ENCODE data around the gene NFATC2.

NFATC2 gene

DNA sequence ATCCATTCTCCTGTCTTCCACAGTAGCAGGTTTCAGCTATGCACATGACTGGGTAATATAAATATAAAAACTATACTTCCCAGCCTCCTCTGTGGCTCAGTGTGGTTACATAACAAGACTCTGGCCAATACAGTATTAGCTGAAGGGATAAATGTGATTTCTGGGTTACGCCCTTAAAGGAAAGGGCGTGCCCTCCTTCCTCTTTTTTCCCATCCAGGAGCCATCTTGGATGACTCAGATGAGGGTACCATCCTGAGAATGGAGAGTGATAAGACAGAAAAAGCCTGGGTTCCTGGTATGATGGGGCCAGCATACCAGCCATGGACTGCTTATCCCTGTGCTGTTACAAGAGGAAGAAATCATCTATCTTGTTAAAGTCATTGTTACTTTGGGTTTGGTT lies 123.3 kb downstream of the NFATC2 start:
- H3K4me1 ChIP-seq (ENCODE audit: low read length) = peaks cover 55% of the 10 kb centered on the region
- no peak overlapping the region for H3K4me2 ChIP-seq (ENCODE audit: low read length)

DNA sequence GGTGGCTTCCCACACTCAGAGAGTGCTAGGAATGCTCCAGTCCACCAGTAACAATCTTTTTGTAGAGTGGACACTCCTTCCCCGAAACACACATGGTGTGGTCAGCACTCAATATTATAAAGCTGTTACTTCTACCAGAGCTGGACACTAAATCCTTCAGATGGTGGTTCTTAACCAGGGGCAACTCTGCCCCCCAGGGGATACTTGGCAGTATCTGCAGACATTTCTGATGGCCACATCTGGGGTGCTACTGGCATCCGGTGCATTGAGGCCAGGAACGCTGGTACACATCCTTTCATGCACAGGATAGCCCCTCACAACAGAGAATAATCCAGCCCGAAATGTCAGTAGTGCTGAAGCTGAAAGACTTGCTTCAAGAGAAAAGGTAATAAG lies 124.4 kb downstream of the NFATC2 start:
- Histone ChIP-seq H2AFZ (ENCODE audit: low read depth, low read length) (no peak overlapping the region), H3K27ac (ENCODE audit: low read length) (no peak overlapping the region), H3K9ac (ENCODE audit: low read length) (no peak overlapping the region), H3K9me3 (ENCODE audit: insufficient read depth, low read length) (no peaks in the 10 kb centered on the region), H3K4me1 (ENCODE audit: low read length) (peaks cover 55% of the 10 kb centered on the region), H3K4me3 (ENCODE audit: low read length) (no peak overlapping the region), H3K79me2 (ENCODE audit: low read length) (peaks cover 29% of the 10 kb centered on the region), H3K4me2 (ENCODE audit: low read length) (no peak overlapping the region), H3K27me3 (ENCODE audit: low read depth, low read length) (no peaks in the 10 kb centered on the region), H3K36me3 (replicated peaks; ENCODE audit: low read depth, low read length) (peaks cover 60% of the 10 kb centered on the region), H4K20me1 (ENCODE audit: insufficient read depth, low read length) (no peaks in the 10 kb centered on the region)
- TF ChIP-seq, protein P1, sequence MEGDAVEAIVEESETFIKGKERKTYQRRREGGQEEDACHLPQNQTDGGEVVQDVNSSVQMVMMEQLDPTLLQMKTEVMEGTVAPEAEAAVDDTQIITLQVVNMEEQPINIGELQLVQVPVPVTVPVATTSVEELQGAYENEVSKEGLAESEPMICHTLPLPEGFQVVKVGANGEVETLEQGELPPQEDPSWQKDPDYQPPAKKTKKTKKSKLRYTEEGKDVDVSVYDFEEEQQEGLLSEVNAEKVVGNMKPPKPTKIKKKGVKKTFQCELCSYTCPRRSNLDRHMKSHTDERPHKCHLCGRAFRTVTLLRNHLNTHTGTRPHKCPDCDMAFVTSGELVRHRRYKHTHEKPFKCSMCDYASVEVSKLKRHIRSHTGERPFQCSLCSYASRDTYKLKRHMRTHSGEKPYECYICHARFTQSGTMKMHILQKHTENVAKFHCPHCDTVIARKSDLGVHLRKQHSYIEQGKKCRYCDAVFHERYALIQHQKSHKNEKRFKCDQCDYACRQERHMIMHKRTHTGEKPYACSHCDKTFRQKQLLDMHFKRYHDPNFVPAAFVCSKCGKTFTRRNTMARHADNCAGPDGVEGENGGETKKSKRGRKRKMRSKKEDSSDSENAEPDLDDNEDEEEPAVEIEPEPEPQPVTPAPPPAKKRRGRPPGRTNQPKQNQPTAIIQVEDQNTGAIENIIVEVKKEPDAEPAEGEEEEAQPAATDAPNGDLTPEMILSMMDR (IDR thresholded peaks at IDR 0.05; ENCODE audit: low read depth, low read length) = peak; percentile 22
- no peak for TF ChIP-seq EZH2phosphoT487 (IDR thresholded peaks at IDR 0.05; ENCODE audit: low read depth)

More for the DNA sequence above, 123.3 kb downstream of the NFATC2 start:
- no peak overlapping the region for H2AFZ ChIP-seq (ENCODE audit: low read depth, low read length)
- peaks cover 8% of the 10 kb centered on the region for H4K20me1 ChIP-seq (ENCODE audit: insufficient read depth, low read length)
- H3K79me2 ChIP-seq (ENCODE audit: low read length) = peaks cover 20% of the 10 kb centered on the region
- H3K27ac ChIP-seq (ENCODE audit: low read length) = no peak overlapping the region
- no peak overlapping the region for H3K9ac ChIP-seq (ENCODE audit: low read length)
- TF ChIP-seq, protein P1 (IDR thresholded peaks at IDR 0.05; ENCODE audit: low read depth, low read length) = no peak
- TF ChIP-seq EZH2phosphoT487 (IDR thresholded peaks at IDR 0.05; ENCODE audit: low read depth) = no peak
- H3K27me3 ChIP-seq (ENCODE audit: low read depth, low read length) = no peaks in the 10 kb centered on the region
- H3K36me3 ChIP-seq (replicated peaks; ENCODE audit: low read depth, low read length) = peaks cover 58% of the 10 kb centered on the region
- H3K4me3 ChIP-seq (ENCODE audit: low read length) = no peak overlapping the region
- H3K9me3 ChIP-seq (ENCODE audit: insufficient read depth, low read length) = no peaks in the 10 kb centered on the region

DNA sequence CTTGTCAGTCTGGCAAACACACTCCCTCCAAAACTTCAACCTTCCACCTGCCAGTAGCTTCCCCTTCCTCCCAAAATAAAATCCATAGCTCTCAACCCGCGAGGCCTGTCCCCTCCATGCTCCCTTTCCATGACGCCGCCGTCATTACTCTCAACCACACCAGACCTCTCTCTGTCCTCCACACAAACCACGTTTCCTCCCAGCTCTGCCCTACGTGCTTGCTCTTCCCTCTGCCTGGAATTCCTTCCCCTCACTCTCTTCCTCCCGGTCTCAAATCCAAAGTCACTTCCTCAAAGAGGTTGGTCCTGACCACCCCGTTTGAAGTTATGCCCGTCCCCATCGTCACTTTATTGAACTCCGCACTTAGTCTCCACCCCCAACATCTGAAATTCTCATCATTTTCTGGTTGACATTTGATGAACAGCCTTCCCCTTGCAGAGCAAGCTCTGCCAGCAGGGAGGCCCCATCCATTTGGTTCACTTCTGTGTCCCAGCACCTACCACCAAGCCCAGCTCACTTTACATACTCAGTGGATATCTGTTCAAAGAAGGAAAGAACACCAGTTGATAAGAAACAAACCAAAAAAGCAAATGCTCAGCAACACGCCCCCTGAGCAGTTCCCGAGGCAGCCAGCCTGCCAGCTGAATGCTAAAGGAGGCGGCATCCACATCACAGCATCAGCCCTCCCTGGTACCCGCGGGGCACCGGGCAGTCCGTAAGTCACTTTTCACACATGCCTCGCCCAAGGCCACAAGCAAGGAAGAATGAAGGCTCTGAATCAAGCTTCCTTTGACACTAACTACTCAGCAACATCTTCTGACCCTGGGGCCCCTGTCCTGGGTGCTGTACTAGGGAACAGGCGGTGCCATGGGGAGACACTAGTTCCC lies 125.0 kb downstream of the NFATC2 start:
- Histone ChIP-seq H3K27me3 (ENCODE audit: low read depth, low read length) (no peaks in the 10 kb centered on the region), H3K79me2 (ENCODE audit: low read length) (peaks cover 32% of the 10 kb centered on the region), H3K27ac (ENCODE audit: low read length) (no peak overlapping the region), H3K9me3 (ENCODE audit: insufficient read depth, low read length) (no peaks in the 10 kb centered on the region), H4K20me1 (ENCODE audit: insufficient read depth, low read length) (no peaks in the 10 kb centered on the region), H2AFZ (ENCODE audit: low read depth, low read length) (no peak overlapping the region), H3K4me3 (ENCODE audit: low read length) (no peak overlapping the region), H3K4me2 (ENCODE audit: low read length) (no peak overlapping the region), H3K9ac (ENCODE audit: low read length) (no peak overlapping the region), H3K4me1 (ENCODE audit: low read length) (peaks cover 50% of the 10 kb centered on the region), H3K36me3 (replicated peaks; ENCODE audit: low read depth, low read length) (peaks cover 64% of the 10 kb centered on the region)
- TF ChIP-seq, protein P1 (IDR thresholded peaks at IDR 0.05; ENCODE audit: low read depth, low read length) = no peak
- TF ChIP-seq EZH2phosphoT487 (IDR thresholded peaks at IDR 0.05; ENCODE audit: low read depth) = no peak

DNA sequence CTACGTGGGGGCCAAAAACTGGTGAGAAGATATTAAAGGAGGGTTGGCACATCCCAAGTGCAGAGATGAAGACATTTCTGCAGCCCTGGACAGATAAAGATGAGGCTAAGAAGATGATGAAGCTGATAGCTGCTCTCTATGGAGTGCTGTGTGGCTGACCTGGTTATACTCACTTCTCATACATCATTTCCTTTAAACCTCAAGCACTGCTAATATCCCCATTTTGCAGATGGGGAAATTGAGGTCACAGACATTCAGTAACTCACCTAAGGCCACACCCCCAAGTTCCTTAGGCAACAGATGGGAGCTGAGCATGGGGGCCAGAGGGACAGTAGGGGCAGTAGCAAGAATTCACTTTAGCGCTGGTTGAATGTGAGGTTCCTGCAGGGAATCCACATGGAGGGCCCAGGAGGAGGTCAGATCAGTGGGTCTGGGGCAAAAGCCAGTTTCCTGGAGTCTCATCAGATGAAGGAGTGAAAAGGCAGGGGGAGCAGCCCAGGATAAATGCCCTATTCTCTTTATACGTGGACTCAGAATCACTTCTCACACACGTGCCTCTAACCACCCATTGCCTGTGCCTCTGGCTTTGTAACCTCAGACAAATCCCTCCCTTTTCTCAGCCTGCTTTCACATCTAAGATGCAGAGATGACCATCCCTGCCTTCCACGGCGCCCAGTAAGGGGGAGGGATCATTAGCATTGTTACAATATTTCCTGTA lies 125.8 kb downstream of the NFATC2 start:
- Histone ChIP-seq H3K36me3 (replicated peaks; ENCODE audit: low read depth, low read length) (peaks cover 63% of the 10 kb centered on the region), H3K9ac (ENCODE audit: low read length) (no peak overlapping the region), H3K4me3 (ENCODE audit: low read length) (no peak overlapping the region), H3K4me1 (ENCODE audit: low read length) (peaks cover 42% of the 10 kb centered on the region), H3K27ac (ENCODE audit: low read length) (no peak overlapping the region), H3K4me2 (ENCODE audit: low read length) (no peak overlapping the region), H2AFZ (ENCODE audit: low read depth, low read length) (no peak overlapping the region), H3K9me3 (ENCODE audit: insufficient read depth, low read length) (no peaks in the 10 kb centered on the region), H4K20me1 (ENCODE audit: insufficient read depth, low read length) (no peaks in the 10 kb centered on the region), H3K79me2 (ENCODE audit: low read length) (peaks cover 31% of the 10 kb centered on the region), H3K27me3 (ENCODE audit: low read depth, low read length) (no peaks in the 10 kb centered on the region)
- TF ChIP-seq, protein P1 (IDR thresholded peaks at IDR 0.05; ENCODE audit: low read depth, low read length) = no peak
- TF ChIP-seq EZH2phosphoT487 (IDR thresholded peaks at IDR 0.05; ENCODE audit: low read depth) = no peak

Data from OCI-LY3 (cell line).